Measurements from ENCODE around the gene C9orf43.
"Not testable (repeated sequence)": the region's sequence is repeated elsewhere in the genome, so short reads cannot be mapped to it uniquely, and the experiment has no call there.

Gene C9orf43

GRCh38 chr9:113421726-113422125, 11.2 kb downstream of the C9orf43 start:
- no peak for DNase-seq

DNA sequence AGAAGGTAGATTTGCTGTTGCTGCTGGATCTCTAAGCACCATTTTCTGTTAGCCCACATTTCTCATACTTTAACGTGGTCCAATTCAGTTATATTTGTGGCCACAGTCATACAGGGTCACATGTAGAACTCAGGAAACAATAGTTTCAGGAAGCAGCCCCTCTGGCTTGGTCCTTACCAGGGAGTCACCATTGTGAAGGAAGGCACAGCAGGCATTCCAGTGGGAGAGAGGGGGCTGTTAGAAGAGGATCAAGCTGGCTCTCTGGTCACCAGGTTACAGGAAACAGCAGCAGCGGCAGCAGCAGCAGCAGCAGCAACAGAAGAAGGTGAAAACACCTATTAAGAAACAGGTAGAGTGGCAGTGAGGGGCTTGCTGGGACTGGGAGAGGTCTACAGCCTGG, 14.5 kb downstream of the C9orf43 start:
- no peak for DNase-seq

DNA sequence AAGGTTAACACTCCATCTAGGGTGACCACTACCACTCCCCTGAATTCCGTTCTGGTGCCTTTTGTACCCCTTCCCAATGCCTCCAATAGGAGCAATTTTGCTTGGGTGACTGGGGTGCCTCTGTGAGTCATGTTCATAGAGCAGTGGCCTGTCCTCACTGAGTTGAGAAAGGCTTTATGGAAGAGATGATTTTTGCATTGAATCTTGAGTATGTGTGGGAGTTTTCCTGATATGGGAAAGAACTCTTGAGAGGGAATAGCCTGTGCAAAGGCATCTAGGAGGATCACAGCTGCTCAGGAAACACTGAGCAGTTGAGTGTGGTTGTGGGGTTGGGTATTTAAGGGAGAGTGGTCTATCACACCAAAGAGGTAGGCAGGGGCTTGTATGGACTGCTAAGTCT, 16.2 kb downstream of the C9orf43 start:
- no peak for DNase-seq

GRCh38 chr9:113427629-113428028, 17.1 kb downstream of the C9orf43 start:
- no peak for DNase-seq

DNA sequence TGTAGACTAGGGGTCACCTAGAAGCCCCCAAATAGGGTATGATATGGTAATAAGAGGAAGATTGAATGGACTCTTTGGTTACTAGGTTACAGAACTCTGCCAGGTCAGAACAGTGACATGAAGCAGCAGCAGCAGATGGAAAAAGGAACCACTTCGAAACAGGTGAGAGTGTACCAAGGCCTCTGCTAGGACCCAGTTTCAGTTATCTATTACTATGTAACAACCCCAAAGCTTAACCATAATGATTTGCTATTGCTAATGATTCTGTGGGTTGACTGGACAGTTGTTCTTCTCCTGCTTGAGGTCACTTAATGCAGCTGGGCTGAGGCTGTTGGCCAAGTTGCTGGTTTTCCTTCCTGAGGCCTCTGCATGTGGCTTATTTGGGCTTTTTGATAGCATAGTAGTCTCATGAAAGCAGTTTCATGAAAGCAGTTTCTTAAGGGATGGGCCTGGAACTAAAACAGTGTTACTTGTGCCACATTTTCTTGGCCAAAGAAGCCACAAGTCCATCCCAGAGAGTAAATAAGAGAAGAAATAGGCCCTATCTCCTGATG, 17.6 kb downstream of the C9orf43 start:
- no peak for DNase-seq

- no peak for DNase-seq
Observed at GRCh38 chr9:113431191-113431590, 20.6 kb downstream of the C9orf43 start.

DNA sequence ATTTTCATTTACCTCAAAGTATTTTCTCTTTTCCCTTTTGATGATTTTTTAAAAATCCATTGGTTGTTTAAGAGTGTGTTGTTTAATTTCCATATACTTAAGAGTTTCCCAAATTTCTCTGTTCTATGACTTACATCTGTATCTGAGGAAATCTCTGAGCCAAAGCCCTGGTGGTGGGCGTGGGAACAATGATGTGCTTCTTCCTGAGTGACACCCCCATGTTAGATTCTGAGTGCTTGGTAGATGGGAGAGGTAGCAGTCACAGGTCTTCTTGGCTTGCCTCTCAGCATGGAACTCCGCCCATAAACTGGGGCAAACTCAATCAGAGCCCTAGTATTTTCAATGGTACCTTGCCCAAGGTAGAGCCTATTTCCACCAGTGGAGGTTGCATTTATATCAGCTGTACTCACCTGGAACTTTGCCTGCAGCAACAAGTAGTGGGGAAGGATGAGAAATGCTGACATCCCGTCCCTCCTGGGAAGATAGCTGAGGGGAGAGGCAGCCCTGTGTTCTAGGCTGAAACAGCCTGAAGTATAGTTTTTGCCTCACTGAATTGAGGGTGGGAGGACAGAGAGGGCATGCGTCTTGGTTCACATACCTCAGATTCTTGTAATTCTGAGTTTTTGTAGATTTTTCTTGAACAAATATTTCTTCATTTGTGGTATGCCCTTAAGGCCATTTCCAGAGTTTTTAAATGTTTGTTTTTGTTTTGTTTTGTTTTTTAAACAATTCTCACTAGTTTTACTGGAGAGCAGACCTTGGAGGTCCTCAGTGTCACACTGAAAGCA, 26.4 kb downstream of the C9orf43 start:
- no peak for DNase-seq

- DNase-seq: not testable (repeated sequence)
Observed at GRCh38 chr9:113437716-113438115, 27.2 kb downstream of the C9orf43 start.

DNA sequence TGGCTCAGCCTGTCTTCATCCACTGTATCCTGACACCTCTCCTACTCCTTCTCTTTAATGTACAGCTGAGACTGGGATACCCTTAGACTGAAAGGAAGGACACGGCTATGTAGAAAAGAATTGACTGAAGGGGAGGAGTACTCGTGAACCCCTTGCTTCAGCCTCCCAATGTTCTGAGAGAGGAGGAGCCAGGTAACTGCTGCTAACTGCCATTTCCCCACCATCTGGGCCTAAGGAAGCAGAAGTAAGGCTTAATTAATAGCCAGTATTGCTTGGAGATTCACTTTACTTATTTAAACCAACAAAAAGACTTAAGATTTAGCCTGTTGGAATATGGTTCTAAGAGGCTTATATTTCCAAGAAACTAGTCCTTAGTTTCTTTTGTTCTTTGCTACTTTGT, 34.2 kb downstream of the C9orf43 start:
- DNase-seq: no peak

- peak; percentile 32 to 39 for DNase-seq
Observed at GRCh38 chr9:113446323-113446740, 35.8 kb downstream of the C9orf43 start.

DNA sequence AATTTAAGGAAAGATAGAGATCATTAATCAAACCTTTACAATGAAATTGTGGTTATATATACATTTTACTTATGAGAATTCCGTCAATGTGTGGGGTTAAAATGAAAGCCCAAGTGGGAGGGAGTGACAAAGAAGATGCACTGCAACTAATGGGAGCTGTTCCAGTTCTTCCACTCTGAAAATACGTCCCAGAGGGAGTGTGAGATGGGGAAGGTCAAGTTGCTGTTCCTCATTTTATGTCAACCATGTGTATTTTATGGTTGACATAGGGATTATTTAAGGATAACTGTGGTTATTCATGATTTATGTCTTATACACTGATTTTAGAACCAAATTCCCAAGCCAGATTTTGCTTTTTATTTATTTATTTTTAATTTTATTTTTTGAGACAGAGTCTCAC, 38.8 kb downstream of the C9orf43 start:
- no peak for DNase-seq

- no peak for DNase-seq
Observed at GRCh38 chr9:113452113-113452605, 41.6 kb downstream of the C9orf43 start.

GRCh38 chr9:113454914-113455761, 44.6 kb downstream of the C9orf43 start:
- DNase-seq: no peak

GRCh38 chr9:113456235-113456634, 45.7 kb downstream of the C9orf43 start:
- no peak for DNase-seq

DNA sequence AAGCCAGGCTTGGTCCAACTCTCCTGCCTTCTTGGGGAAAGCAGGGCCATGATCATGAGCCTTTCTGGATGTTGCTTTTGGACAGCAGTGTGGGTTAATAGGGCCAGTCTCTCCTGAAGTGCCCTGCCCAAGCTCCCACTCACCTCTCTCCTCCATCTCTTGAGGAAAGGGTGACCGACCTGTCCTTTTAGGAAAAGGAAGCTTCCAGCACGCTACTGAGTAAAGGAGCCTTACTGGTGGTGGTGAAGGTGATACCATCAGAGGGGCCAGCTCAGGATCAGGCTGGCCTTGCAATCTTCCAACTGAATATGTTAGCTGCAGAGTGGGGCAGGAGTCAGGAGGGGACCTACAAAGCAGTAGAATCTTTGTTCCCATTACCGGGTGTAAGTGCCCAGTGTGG, 50.7 kb downstream of the C9orf43 start:
- no peak for DNase-seq

DNA sequence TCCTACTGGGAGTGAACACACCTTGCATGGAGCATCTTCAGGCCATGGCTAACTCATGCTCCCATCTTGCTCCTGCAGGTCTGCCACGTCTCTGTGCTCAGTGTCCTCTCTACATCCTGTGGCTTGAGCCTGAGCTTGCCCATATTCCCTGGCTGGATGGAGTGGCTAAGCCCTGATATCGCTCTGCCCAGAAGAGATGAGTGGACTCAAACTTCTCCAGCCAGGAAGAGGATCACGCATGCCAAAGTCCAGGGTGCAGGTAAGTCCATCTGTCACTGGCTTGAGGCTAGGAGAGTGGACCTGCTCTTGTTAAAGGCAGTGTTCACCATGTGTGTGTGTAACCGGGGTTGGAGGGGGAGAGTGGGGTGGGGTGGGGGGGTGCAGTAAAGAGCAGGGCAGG, 51.4 kb downstream of the C9orf43 start:
- DNase-seq: no peak

DNA sequence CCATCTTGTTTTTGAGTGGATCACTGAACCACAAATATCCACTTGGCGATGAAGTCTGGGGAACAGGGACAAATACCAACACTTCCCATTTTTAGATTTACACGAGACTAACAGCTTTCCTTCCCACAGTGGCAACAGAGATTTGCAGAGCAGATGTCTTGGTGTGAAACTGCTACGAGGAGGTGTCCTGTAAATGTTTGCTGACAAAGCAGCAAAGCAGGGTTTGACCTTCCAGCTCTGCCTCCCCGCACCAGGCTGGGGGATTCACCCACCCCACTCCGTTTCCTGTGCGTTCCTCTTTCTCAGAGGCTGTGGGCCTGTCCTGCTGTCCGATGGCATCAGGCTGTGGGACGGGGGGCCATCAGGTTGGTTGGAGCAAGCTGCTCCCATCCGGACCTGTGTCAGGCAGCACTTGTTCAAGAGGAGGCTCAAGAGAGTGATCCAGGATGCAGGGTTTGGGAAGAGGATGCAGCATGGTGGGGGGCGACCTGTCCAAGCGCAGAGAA, 52.3 kb downstream of the C9orf43 start:
- no peak for DNase-seq

DNA sequence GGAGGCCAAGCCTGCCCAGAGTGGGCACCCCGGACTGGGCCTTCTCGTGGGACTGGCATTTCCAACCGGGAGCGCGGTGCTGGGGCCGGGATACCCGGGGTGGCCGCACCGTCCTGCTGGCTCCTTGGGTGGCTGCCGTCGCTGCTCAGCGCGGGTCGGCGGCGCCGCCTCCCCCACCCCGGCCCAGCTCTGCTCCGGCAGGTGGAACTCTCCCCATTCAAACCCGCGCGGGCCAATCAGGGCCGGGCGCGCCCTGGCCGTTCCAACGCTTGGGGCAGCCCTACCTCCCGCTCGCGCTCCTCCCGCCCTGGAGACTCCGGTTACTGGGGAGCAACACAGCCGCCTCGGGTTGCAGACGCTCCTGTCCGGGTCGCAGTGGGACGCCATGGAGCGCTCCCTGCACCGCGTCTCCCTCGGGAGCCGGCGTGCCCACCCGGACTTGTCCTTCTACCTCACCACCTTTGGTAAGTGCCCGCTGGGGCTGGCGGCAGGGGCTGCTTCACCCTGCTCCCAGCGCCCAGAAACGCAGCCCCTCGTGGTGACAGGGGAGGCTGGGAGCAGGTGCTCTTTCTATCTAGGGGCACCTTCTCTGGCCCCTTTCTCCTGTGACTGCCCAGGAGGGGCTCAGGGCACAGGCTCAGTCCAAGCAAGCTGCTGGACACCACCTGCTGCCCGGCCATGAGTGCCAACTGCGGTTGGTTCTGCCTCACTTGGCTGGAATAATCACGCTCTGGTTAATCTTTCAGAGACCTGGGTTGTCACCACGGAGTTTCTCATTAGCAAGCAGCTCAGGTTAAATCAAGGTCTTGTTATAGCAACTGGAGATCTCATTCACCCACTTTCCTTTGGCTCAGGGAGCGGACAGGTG, 53.1 kb downstream of the C9orf43 start, which contains the start of gene RGS3:
Gene RGS3 (plus strand): TSS at position 310 of the 868 bp plus-strand sequence. CDS start 76 bp downstream, at position 386.
- peak; percentile 52 to 89 for DNase-seq

DNA sequence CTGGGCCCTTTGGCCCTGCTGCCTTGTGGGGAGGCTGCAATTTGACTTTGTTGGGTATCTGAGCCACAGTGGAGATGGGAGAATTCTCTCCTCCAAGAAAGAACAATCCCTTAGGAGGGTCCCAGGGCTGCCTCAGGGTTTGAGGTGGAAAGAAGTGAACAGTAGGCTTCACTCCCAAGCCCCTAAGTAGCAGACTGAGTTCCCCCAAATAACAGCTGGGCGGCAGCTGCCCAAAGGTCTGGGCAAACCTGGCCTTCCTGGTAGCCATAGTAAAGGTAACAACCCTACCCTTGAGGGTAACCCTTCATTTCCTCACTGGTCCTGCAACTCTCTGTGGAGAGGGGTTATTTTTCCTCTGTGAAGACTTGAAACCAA, 53.7 kb downstream of the C9orf43 start:
- DNase-seq: no peak

DNA sequence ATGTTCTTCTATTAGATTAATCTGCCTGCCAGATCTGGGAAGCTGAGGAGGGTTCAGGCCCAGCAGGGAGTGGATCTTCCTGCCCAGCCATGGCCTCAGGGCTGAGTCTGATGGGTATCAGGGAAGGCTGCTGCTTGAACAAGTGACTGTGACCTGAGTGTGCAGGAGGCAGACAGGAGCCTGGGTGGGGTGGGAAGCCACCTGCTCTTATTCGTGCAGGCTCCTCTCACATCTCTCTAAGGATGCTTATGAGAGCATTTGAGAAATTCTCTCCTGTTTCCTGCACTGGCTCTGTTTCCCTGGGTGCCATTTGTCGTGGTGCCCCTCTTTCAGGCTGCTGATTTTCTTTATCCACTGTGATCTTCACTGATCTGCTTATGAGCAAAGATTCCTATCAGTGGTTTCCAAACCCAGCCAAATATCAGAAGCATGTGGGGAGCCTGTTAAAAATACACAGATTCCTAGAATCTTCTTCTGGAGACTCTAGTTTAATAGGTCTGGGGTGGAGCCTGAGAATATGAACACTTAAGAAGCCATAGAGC, 55.1 kb downstream of the C9orf43 start:
- peak; percentile 9 to 25 for DNase-seq

DNA sequence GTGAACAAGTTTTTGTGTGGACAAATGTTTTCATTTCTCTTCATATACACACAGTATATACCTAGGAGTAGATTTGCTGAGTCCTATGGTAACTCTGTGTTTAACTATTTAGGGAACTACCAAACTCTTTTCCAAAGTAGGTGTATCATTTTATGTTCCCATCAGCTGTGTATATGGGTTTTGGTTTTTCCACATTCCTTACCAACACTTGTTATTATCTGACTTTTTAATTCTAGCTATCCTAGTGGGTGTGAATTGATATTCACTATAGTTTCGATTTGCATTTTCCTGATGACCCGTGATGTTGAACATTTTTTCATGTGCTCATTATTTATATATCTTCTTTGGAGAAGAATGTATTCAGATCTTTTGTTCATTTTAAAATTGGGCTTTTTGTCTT, 56.6 kb downstream of the C9orf43 start:
- DNase-seq: no peak
